ENCODE data around the gene MAP2. TPM values are rescaled to one million over a fixed set of nuclear protein-coding genes. Genes with fewer than 3 reads are reported as not detected.

Gene MAP2
- total RNA-seq, 2 experiments from 2014 or later, result not detected

DNA sequence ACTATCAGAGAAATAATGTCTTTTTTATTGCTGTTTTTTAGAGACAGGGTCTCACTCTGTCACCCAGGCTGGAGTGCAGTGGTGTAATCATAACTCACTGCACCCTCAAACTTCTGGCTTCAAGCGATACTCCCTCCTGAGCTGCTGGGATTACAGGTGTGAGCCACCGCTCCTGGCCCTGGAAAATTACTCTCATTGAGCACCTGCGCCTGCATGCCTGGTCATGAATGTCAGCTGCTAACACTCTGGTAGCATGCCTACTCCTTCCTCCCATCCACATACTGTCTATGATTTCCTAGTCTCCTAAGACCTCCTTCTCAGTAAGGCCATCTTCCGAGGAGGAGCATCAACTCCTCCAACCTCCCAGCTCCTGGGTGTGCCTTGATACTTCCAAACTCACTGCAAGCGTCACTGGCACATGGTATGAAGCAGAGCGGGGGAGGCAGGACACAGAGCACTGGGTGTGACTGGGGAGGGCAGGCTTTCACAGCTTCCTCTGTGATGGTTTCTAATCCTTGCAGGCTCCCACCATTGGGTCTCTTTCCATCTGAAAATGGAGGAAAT lies 1.6 kb upstream of the MAP2 start:
- ChIA-PET POLR2A (no interaction called here), CTCF (no interaction called here)

- ChIA-PET CTCF (no interaction called here), POLR2A (no interaction called here)
These were observed 403 bp downstream of the MAP2 start for GRCh38 chr2:209424199-209424701.

DNA sequence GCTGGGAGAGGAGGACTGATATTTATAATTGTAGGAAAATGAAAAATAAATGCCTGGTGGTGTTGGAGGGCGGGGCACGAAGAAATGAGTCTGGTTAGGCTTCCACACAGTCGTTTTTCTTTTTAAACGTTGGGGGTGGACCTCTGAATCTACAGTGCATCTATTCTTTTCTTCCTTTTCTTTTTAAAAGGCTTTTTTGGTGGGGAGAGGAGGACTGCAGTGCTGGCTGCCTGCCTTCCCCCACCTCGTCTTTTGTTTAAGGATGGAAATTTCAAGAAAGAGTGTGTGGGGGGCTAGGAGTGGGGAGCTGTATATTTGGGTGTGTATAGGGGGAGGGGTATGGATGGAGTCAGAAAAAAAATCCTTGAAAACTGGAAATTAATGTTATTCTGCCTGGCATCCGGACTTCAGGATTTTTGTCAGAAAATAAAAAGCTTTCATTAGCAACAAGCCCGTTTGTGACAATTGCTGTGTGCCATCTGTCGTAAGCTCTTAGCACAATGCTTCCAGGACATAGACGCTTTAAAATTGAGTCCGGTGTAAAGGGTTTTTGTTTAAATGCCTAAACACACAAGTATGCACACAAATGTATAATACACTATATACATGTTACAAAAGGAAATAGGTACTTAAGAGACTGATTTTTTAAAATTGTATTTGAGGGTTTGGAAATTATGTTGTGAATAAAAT lies 1.1 kb downstream of the MAP2 start:
- ChIA-PET POLR2A (no interaction called here), CTCF (no interaction called here)

DNA sequence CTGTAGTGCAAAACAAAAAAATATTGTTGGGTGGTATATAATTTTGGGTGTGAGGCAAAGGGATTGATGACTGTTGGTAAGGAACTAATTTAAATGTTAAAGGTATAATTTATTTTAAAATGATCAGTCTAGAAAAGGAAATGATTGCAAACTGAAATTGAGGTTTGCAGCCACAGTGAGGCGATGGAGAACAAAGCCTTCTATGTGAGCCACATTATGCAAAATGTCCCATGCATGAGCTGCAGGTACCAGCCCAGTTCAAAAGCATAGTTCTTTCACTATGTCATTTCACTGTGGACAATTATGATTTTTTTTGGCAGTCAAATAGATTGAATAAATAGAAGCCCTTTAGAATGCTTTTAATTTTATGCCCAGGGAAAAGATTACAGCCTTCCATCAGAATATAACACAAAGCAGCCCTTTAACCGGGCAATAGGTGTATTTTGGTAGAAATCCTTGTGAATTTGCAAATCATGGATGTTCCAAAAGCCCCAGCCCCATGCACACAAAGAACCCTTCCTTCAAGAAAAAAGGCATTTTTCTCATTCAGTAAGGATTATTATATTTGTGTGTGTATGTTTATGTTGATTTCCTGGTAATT lies 1.7 kb downstream of the MAP2 start:
- CTCF ChIA-PET, result no interaction called here
- POLR2A ChIA-PET, result no interaction called here

GRCh38 chr2:209426432-209426831 lies 2.6 kb downstream of the MAP2 start:
- ChIA-PET POLR2A (no interaction called here), CTCF (no interaction called here)

GRCh38 chr2:209431701-209432100 lies 7.9 kb downstream of the MAP2 start:
- POLR2A ChIA-PET, result no interaction called here
- CTCF ChIA-PET, result no interaction called here

- CTCF ChIA-PET, result no interaction called here
- POLR2A ChIA-PET, result no interaction called here
These were observed 17.7 kb downstream of the MAP2 start for GRCh38 chr2:209441541-209441940.

- POLR2A ChIA-PET, result no interaction called here
- CTCF ChIA-PET, result no interaction called here
These were observed 19.1 kb downstream of the MAP2 start for GRCh38 chr2:209442939-209443338.

DNA sequence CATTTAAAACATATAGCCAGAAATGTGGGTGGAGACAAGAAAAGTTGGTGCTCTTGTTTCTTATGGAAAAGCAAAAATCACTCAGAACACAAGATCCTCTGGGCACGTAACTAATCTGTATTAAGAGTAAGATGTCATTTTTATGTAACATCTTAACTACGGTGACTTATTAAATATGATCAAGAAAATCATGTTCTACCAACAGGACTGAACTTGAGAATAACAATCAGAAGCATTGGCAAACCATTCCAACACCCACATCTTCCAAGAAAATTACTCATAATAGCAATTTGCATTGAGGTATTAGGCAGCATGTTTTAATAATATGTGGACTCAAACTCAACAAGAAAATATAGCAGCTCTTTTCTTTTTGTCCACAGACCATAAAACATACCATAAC lies 21.6 kb downstream of the MAP2 start:
- ChIA-PET POLR2A (no interaction called here), CTCF (no interaction called here)

DNA sequence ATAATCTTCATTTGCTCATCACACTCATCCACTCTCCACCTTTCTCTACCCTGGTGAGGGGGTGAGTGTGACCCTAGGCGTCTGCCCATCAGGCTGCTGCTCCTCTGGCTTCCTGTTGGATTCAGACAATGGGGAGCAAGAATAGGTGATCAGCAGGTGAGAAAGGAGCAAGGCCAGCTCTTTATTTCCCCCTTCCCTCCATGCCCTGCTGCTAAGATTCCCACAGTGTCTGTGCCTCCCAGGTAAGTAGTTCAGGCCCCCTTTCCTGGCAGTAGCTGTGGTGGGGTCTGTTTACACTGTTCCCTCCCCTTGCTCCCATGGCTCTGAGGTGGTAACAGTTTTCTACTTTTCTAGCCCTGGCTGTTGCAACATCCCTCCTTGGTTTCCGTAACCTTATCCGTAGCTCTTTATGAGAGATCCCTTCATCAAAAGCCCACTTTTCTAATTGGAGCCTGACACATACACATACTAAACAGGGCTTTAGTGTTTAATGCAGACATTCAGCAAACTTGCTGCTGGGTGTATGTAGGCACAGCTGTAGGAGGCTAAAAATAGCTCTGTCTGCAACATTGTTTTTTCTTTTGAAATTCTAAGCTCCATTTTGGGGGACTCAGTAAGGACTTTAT lies 27.5 kb downstream of the MAP2 start:
- ChIA-PET POLR2A (no interaction called here), CTCF (no interaction called here)

DNA sequence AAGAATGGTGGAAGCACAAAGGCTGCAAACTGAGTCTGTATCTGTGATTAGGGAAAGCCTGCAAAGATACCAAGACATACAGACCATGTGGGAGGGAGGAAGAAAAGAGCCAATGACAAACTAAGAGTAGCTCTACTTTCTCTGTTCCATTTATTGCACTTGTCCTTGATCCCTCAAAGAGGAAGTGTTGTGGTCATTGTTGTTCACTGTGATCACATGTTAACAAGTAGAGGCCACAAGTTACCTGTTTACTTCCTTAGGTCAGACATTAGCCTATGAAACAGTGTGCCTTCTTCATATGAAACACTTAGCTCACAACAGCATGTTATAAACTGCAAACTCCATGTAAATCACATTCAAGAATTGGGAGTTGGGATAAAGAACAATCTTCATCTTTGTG lies 32.6 kb downstream of the MAP2 start:
- ChIA-PET POLR2A (no interaction called here), CTCF (no interaction called here)

- POLR2A ChIA-PET, result no interaction called here
- CTCF ChIA-PET, result no interaction called here
These were observed 34.4 kb downstream of the MAP2 start for GRCh38 chr2:209458008-209458979.

- ChIA-PET CTCF (no interaction called here), POLR2A (no interaction called here)
These were observed 35.5 kb downstream of the MAP2 start for GRCh38 chr2:209459359-209459758.

- ChIA-PET POLR2A (no interaction called here), CTCF (no interaction called here)
These were observed 36.4 kb downstream of the MAP2 start for GRCh38 chr2:209460151-209460761.

DNA sequence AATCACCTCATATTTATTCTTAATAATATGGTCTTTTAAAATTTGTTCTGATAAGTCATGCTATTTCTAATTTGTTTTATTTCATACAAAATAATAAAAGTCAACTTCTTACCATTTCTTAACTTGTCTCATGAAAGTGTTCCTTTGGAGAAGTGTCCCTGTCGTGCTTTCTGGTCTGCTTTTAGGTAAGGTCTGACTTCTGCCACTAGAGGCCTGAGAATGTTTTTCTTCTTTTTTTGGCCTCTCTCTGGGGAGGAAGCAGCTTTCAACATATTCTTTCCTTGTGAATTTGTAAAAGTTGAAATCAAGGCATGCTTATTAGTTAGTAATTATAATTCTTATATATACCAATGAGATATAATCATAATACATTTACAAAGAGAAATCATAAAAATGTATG lies 39.4 kb downstream of the MAP2 start:
- POLR2A ChIA-PET, result no interaction called here
- CTCF ChIA-PET, result no interaction called here

- ChIA-PET CTCF (no interaction called here), POLR2A (no interaction called here)
These were observed 40.0 kb downstream of the MAP2 start for GRCh38 chr2:209463835-209464234.

- POLR2A ChIA-PET, result no interaction called here
These were observed 45.0 kb downstream of the MAP2 start for GRCh38 chr2:209468846-209469245.

GRCh38 chr2:209469481-209469880 lies 45.6 kb downstream of the MAP2 start:
- ChIA-PET POLR2A (no interaction called here), CTCF (no interaction called here)

More at GRCh38 chr2:209468846-209469245, 45.0 kb downstream of the MAP2 start:
- CTCF ChIA-PET, result no interaction called here

GRCh38 chr2:209470466-209470865 lies 46.6 kb downstream of the MAP2 start:
- CTCF ChIA-PET, result no interaction called here

GRCh38 chr2:209471037-209471436 lies 47.2 kb downstream of the MAP2 start:
- CTCF ChIA-PET, result no interaction called here
- POLR2A ChIA-PET, result no interaction called here

More at GRCh38 chr2:209470466-209470865, 46.6 kb downstream of the MAP2 start:
- POLR2A ChIA-PET, result no interaction called here

Measured in activated CD8-positive, alpha-beta memory T cell treated with anti-CD3 and anti-CD28 coated beads for 36 hours (primary cell).